Measurements from ENCODE around the gene MYH10.

- TF ChIP-seq POLR2A (IDR thresholded peaks at IDR 0.05; ENCODE audit: low read depth, low read length) = no peak
- TF ChIP-seq POLR2AphosphoS5 (IDR thresholded peaks at IDR 0.05; ENCODE audit: low read depth, low read length) = no peak
- TF ChIP-seq SPI1 (IDR thresholded peaks at IDR 0.05; ENCODE audit: low read depth, low read length) = no peak
Observed at GRCh38 chr17:8662973-8663372, 32.4 kb upstream of the MYH10 start.

All from GM12891 (cell line).